ENCODE data around the gene ZNF174.

The ZNF174 gene

DNA sequence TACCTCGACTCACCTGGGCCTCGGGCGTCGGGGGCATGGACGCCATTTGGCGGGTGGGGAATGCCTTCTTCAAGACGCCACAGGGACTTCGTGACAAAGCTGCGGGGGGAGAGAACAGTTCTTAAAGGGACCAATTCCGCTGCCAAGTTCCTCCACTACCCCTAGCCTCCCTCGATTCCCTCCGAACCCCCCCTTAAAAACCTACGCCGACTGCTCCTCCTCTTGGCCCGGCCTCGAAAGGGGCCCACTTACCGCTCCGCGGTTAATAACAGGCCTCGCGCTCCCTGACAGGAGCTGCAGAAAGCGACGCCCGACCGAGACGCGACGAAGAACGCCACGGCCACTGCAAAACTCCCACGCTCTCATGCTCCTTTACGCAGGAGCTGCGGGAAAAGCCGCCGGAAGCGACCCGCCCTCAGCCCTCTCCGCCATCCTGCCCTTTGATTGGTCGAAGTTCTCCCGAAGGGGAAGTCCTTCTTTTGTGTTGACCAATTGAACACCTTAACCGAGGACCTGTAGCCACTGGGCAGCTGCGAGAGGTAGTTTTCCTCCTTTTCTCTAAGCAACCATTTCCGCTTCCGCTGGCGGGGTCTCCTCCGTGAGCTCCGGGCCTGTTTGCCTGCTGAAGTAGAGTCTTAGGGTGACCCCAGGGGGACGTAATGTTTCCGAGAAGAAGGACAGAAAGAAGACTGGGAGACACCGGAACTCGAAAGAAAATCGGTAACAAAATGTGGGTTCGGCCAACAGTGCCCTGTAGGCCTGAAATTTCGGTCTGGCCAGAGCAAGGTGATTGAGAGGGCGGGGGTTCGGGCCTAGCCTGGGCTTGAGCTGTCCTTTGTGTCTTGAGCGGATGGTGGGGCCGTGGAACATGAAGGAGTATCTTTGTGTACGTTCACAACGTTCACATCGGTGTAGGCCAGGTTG lies 42.4 kb downstream of the ZNF174 start, which contains the start of the genes NAA60 and ZNF597:
TSS of gene NAA60 (plus strand) at position 573 of the 924 bp plus-strand sequence. CDS start 32,548 bp downstream, outside the sequence.
TSS of gene ZNF597 (minus strand) at position 397 of the 924 bp plus-strand sequence. CDS start at position 46, 351 bp downstream.
- DNase-seq (ENCODE audit: low read depth) = no peak

- no peak for DNase-seq (ENCODE audit: low read depth)
Observed at GRCh38 chr16:3444032-3444388, 43.0 kb downstream of the ZNF174 start.

DNA sequence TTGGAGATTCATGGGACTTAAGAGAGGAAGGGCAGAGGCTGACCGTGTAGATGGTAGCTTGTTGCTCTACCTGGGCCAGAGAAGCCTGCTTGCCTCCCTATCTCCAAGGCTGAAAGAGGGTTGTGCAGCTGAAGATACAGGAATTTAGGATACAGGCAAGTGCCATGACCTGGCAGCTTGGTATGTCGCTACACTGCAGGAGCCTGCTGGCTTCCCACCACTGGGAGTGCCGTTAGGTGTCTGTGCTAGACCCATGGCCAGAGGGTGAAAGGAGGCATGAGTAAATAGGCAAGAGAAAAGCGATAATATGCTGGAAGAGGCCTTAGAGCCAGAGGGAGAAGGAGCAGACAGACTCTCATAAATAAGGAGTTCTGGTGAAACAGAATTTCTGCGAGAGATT lies 53.1 kb downstream of the ZNF174 start:
- no peak for DNase-seq (ENCODE audit: low read depth)

DNA sequence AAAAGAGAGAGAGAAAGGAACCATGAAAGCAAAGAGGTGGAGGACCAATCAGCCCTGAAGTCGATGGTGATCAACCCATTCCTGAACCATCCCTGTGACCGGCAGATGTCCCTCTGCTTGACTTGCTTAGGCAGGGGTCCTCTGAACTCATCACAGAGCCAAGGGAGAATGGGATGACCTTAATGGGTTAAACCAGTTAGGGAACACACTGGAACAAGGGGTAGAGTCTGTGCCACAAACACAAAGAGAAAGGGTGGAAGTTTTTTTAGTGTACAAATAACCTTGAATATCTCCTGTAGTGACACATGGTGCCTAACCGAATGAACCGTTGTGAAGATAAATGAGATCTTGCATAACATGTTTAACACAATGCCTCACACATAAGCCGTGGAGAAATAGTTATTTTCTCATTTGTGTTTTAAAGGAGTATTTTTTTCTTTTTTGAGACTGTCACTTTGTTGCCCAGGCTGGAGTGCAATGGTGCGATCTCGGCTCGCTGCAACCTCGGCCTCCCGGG lies 53.7 kb downstream of the ZNF174 start:
- DNase-seq (ENCODE audit: low read depth) = no peak

- DNase-seq (ENCODE audit: low read depth) = peak; percentile 36
Observed at GRCh38 chr16:3457434-3458252, 56.6 kb downstream of the ZNF174 start.

GRCh38 chr16:3458278-3458851 lies 57.4 kb downstream of the ZNF174 start:
- no peak for DNase-seq (ENCODE audit: low read depth)

DNA sequence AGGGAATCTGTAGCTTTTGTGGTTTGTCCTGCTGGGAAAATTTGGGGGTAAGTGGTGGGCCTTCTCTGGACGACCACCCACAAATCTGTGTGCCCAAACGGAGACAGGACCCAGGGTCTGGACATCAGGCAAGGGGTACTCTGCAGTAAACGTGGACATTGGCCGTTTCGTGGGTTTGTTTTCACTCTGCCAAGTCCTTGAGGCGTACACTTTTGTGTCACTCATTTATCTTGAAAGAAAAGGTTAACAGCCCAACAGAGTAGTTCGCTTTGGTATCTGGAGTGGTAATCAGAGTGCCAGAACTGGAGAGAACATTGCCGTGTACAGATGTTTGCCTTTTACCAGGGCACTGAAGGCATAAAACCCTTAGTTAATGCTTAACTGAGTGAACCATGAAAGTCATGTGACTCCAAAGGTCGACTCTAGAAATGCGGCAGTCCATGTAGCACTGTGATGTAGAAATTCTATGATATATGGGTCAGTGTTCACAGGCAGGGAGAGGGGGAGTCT lies 57.9 kb downstream of the ZNF174 start:
- DNase-seq (ENCODE audit: low read depth) = no peak
